Neural cell (in vitro differentiated cells): ENCODE data around the gene NUP62. TPM values are rescaled to one million over a fixed set of nuclear protein-coding genes. Genes with fewer than 3 reads are reported as not detected.

Source experiments
- H2AFZ ChIP-seq: fragments of 200-600, 300-800 bp; sonication (generic), shearing (Covaris generic); 2 replicates; pipeline ENCODE4 v1.6.0; 2014; ENCODE audit warnings: low read depth, mild to moderate bottlenecking, antibody characterized with exemption, low read length, moderate library complexity
- H3F3A ChIP-seq: fragments of 200-600 bp; shearing (Covaris generic); 2 replicates; pipeline ENCODE4 v1.6.1; 2016; ENCODE audit warnings: mild to moderate bottlenecking, moderate library complexity, mixed read lengths, antibody characterized with exemption, low read length; ENCODE audit not compliant: insufficient read depth, poor library complexity, severe bottlenecking
- H3K27ac ChIP-seq: fragments of 200-600, 300-800 bp; sonication (generic), shearing (Covaris generic); 2 replicates; pipeline ENCODE4 v1.5.1; 2014; ENCODE audit warnings: mild to moderate bottlenecking, low read length, moderate library complexity
- H3K27me3 ChIP-seq: fragments of 300-800, 200-600 bp; sonication (generic), shearing (Covaris generic); 2 replicates; pipeline ENCODE4 v1.6.0; 2014; ENCODE audit warnings: mild to moderate bottlenecking, low read depth, low read length, moderate library complexity; ENCODE audit not compliant: insufficient read depth
- H3K36me3 ChIP-seq: fragments of 300-800, 200-600 bp; sonication (generic), shearing (Covaris generic); 2 replicates; pipeline ENCODE4 v1.5.1; 2014; ENCODE audit warnings: mild to moderate bottlenecking, antibody characterized with exemption, low read length, moderate library complexity; ENCODE audit not compliant: insufficient read depth
- H3K4me2 ChIP-seq: fragments of 300-800, 200-600 bp; sonication (generic), shearing (Covaris generic); 2 replicates; pipeline ENCODE4 v1.6.0; 2014; ENCODE audit warnings: mild to moderate bottlenecking, low read length
- H3K4me3 ChIP-seq: fragments of 300-800, 200-600 bp; sonication (generic), shearing (Covaris generic); 2 replicates; pipeline ENCODE4 v1.5.1; 2014; ENCODE audit warnings: mild to moderate bottlenecking, low read length, moderate library complexity
- H3K79me2 ChIP-seq: fragments of 200-600 bp; shearing (Covaris generic); replicated peaks from 2 replicates; pipeline ENCODE4 v1.6.0; 2014; ENCODE audit warnings: mild to moderate bottlenecking, low read length, moderate library complexity; ENCODE audit not compliant: insufficient read depth
- H3K9ac ChIP-seq: fragments of 300-800, 200-600 bp; sonication (generic), shearing (Covaris generic); 2 replicates; pipeline ENCODE4 v1.6.1; 2016; ENCODE audit warnings: mild to moderate bottlenecking, low read length, mixed read lengths
- H3K9me2 ChIP-seq: fragments of 200-600 bp; shearing (Covaris generic); 2 replicates; pipeline ENCODE4 v1.6.1; 2016; ENCODE audit warnings: mild to moderate bottlenecking, low read length, mixed read lengths; ENCODE audit not compliant: insufficient read depth
- H3K9me3 ChIP-seq: fragments of 200-600, 300-800 bp; sonication (generic), shearing (Covaris generic); 2 replicates; pipeline ENCODE4 v1.6.1; 2016; ENCODE audit warnings: mild to moderate bottlenecking, mixed run types, low read length, moderate library complexity, mixed read lengths
- H4K20me1 ChIP-seq: fragments of 200-600 bp; shearing (Covaris generic); 2 replicates; pipeline ENCODE4 v1.6.1; 2016; ENCODE audit warnings: mild to moderate bottlenecking, mixed run types; ENCODE audit not compliant: insufficient read depth
- CTCF ChIP-seq: fragments of 450-650 bp; IDR thresholded peaks from 2 replicates; pipeline ENCODE4 v1.5.1; 2014; ENCODE audit warnings: antibody characterized with exemption, mild to moderate bottlenecking, moderate library complexity; ENCODE audit not compliant: poor library complexity, severe bottlenecking
- EP300 ChIP-seq: fragments of 450-650 bp; conservative IDR thresholded peaks from 2 replicates; pipeline ENCODE4 v1.6.1; 2014; ENCODE audit warnings: antibody characterized with exemption, mild to moderate bottlenecking, moderate library complexity; ENCODE audit not compliant: poor library complexity, severe bottlenecking
- EZH2 ChIP-seq: fragments of 200-600, 300-800 bp; shearing (Covaris generic), sonication (generic); IDR thresholded peaks from 2 replicates; pipeline ENCODE4 v1.6.1; 2014; ENCODE audit warnings: antibody characterized with exemption, low read length, borderline replicate concordance, mild to moderate bottlenecking; ENCODE audit not compliant: insufficient read depth, poor library complexity, severe bottlenecking
- MXI1 ChIP-seq: fragments of 450-650 bp; conservative IDR thresholded peaks from 2 replicates; pipeline ENCODE4 v1.6.1; 2014; ENCODE audit warnings: antibody characterized with exemption, mild to moderate bottlenecking; ENCODE audit not compliant: poor library complexity, severe bottlenecking
- POLR2AphosphoS5 ChIP-seq: IDR thresholded peaks from 2 replicates; pipeline ENCODE4 v1.6.1; 2012
- RAD21 ChIP-seq: fragments of 450-650 bp; conservative IDR thresholded peaks from 2 replicates; pipeline ENCODE4 v1.6.1; 2014; ENCODE audit warnings: antibody characterized with exemption, mild to moderate bottlenecking, moderate library complexity
- REST ChIP-seq: IDR thresholded peaks from 2 replicates; pipeline ENCODE4 v1.6.1; 2012; ENCODE audit warnings: borderline replicate concordance
- SMC3 ChIP-seq: fragments of 450-650 bp; conservative IDR thresholded peaks from 2 replicates; pipeline ENCODE4 v1.6.1; 2014; ENCODE audit warnings: antibody characterized with exemption, mild to moderate bottlenecking, moderate library complexity; ENCODE audit not compliant: poor library complexity
- TAF1 ChIP-seq: IDR thresholded peaks from 2 replicates; pipeline ENCODE4 v1.6.1; 2012; ENCODE audit warnings: low read depth
- polyA plus RNA-seq: library from polyadenylated mRNA; depleted of rRNA; stranded (reverse); fragments of >200 nt; gene quantifications from 2 replicates; pipeline ENCODE4 v1.2.3, GENCODE V29; 2014

Gene NUP62
- polyA plus RNA-seq, 1 donor from 2014 or later: 24.9 TPM

- Histone ChIP-seq H3K4me2 (no peak overlapping the region), H3K79me2 (peaks cover 5% of the 10 kb centered on the region), H3K9me3 (no peaks in the 10 kb centered on the region), H3K9me2 (no peaks in the 10 kb centered on the region), H2AFZ (no peak overlapping the region), H4K20me1 (no peaks in the 10 kb centered on the region), H3K27ac (no peak overlapping the region), H3K36me3 (no peaks in the 10 kb centered on the region), H3K4me3 (no peak overlapping the region), H3K9ac (no peak overlapping the region), H3F3A (no peaks in the 10 kb centered on the region), H3K27me3 (no peaks in the 10 kb centered on the region)
- no peak for TF ChIP-seq EZH2
- TF ChIP-seq REST: no peak
- no peak for TF ChIP-seq CTCF
- TF ChIP-seq EP300: no peak
- no peak for TF ChIP-seq TAF1
- TF ChIP-seq POLR2AphosphoS5: no peak
- no peak for TF ChIP-seq RAD21
- TF ChIP-seq SMC3: no peak
- no peak for TF ChIP-seq MXI1
Measured at GRCh38 chr19:49933643-49934042, 4.3 kb upstream of the NUP62 start.

GRCh38 chr19:49932731-49933131, 3.4 kb upstream of the NUP62 start:
- H3K4me2 ChIP-seq: no peak overlapping the region
- TF ChIP-seq EP300 (no peak), CTCF (no peak), REST (no peak), TAF1 (no peak)
- no peaks in the 10 kb centered on the region for H4K20me1 ChIP-seq
- peaks cover 13% of the 10 kb centered on the region for H3K79me2 ChIP-seq
- no peak overlapping the region for H3K4me3 ChIP-seq
- no peaks in the 10 kb centered on the region for H3K9me3 ChIP-seq
- H3K9ac ChIP-seq: no peak overlapping the region
- no peaks in the 10 kb centered on the region for H3K27me3 ChIP-seq
- no peak overlapping the region for H3K27ac ChIP-seq
- H3K36me3 ChIP-seq: no peaks in the 10 kb centered on the region
- no peak overlapping the region for H2AFZ ChIP-seq
- H3F3A ChIP-seq: no peaks in the 10 kb centered on the region
- H3K9me2 ChIP-seq: no peaks in the 10 kb centered on the region
